Left colon (tissue), 2 donors: Measurements from ENCODE around the gene MIAT. TPM values are rescaled to one million over a fixed set of nuclear protein-coding genes. Genes with fewer than 3 reads are reported as not detected.
"Not testable (repeated sequence)": the region's sequence is repeated elsewhere in the genome, so short reads cannot be mapped to it uniquely, and the experiment has no call there.

Experiments used
- ATAC-seq: fragments of 200-7000 bp; cut with Tn5 transposase; one replicate; pipeline ENCODE4 v1.9.1; 2020; ENCODE audit warnings: mild to moderate bottlenecking, moderate library complexity
- DNase-seq, 2 donors: peaks; one replicate each; pipeline ENCODE4 v3.0.0-alpha.2; 2020
- intact Hi-C, 2 donors: fragments of 100-400 bp; cut with DNase I in 1 of 2; cut with micrococcal nuclease in 1 of 2; formaldehyde crosslinking; loops; one replicate each; pipeline versions ENCODE4 v1.11.2 to v1.14.0; 2022; cut with DNase I, micrococcal nuclease
- long read RNA-seq: library from polyadenylated mRNA; unstranded; transcript quantifications from one replicate; pipeline ENCODE4 v2.0.0, GENCODE V29; 2021
- total RNA-seq, 2 donors: library from RNA; stranded (reverse); fragmentation: NEBNext Ultra II Directional; extraction: Animal tissue kit (Norgen Biotek cat#: 25700); gene quantifications; one replicate each; pipeline ENCODE4 v1.2.1, GENCODE V29; 2021
- donor health status: DM: no; HTN: no; CAD: no.
- donor health status: DM: yes; HTN: yes; CAD: no.

The MIAT gene
- 1 to 10 TPM; 2.2 to 2.9 TPM for total RNA-seq
- long read RNA-seq, full-length matches to known transcripts = 1 of 2 reads
- long read RNA-seq, partial matches to known transcripts = 0 of 2 reads
- long read RNA-seq, other reads (novel, unspliced or antisense) = 1 of 2 reads

- intact Hi-C loops = no loop called here
- ATAC-seq (peak; percentile 48), DNase-seq (peak in 1 of 2 donors; percentile 53)
These were observed at the start of gene MIAT for GRCh38 chr22:26656891-26657851. TSS of gene MIAT (plus strand) at chr22:26657588.

GRCh38 chr22:26608129-26608528, 49.3 kb upstream of the MIAT start:
- intact Hi-C loops = no loop called here

GRCh38 chr22:26609287-26609686, 48.1 kb upstream of the MIAT start:
- ATAC-seq (no peak), DNase-seq (no peak)
- intact Hi-C loops = no loop called here

More at GRCh38 chr22:26608129-26608528, 49.3 kb upstream of the MIAT start:
- DNase-seq (no peak), ATAC-seq (no peak)

DNA sequence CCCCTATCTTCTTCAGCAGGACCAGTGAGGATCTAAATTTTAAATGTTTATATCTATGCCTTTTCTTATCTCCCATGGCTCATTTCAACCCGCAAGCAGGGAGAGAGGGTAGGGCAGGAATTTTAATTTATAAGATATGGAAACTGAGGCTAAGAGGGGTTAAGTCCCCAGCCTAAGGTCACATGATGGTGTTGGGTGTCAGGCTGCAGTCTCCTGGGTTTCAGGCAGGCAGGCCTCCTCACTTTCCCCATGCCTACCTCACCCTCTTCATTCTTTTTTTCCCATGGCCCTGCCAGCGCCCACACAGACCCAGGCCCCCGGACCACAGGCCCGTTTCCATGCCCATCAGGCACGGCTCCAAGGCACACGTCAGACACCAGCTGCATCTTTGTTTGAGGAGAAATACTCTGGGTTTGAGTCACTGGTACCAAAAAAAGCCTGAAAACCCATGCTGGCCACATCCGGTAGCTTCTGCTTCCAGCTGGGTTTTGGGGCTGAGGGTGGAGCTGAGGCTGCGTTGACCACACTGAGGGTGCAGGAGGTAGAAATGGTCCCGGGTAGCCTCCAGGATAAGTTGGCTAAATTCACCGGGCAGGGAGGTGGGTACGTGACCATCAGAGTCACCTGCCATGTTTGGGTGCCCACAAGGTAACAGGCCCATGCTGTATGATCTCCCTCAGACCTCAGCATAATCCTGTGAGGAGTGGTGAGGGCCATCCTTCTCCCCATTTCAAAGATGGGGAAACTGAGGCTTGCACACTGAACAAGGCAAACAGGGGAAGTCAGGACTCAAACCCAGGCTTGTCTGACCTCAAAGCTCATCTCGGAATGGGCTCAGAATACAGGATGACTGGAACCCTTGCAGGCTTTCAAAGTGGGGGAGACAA, 47.1 kb upstream of the MIAT start:
- ATAC-seq = no peak
- intact Hi-C loops = no loop called here
- DNase-seq = peak; percentile 48 to 56

- no peak for DNase-seq
- ATAC-seq = no peak
- intact Hi-C loops = no loop called here
These were observed 46.4 kb upstream of the MIAT start for GRCh38 chr22:26610996-26611395.

GRCh38 chr22:26612652-26613051, 44.7 kb upstream of the MIAT start:
- intact Hi-C loops = no loop called here
- no peak for DNase-seq
- ATAC-seq = no peak

DNA sequence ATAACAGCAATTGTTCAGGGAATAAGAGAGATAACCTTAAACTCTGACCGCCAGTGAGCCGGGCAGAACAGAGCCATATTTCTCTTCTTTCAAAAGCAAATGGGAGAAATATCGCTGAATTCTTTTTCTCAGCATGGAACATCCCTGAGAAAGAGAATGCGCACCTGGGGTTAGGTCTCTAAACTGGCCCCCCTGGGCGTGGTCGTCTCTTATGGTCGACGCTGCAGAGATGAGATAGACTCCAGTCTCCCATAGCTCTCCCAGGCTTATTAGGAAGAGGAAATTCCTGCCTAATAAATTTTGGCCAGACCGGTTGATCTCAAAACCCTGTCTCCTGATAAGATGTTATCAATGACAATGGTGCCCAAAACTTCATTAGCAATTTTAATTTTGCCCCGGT, 43.6 kb upstream of the MIAT start:
- ATAC-seq, intact Hi-C loops, DNase-seq: not testable (repeated sequence)

GRCh38 chr22:26614322-26614721, 43.1 kb upstream of the MIAT start:
- ATAC-seq = no peak
- intact Hi-C loops = no loop called here
- no peak for DNase-seq

DNA sequence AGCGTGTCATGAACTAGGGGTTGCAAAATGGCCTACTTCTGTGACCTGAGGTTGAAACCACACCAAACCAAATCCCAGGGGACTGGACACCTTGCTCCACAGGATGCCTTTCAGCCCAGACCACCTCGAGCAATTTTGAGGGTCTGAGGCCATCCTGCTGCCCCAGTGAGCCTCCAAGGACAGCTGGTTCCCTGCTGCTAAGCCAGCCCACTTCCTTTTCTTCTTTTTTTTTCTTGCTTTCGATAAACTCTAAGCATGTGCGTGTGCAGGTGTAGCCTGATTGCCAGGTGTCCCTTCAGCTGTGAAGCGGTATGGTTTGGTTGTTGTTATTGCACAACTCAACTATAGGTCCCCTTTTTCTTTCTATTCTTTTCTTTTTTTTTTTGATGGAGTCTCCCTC, 42.2 kb upstream of the MIAT start:
- ATAC-seq (no peak), DNase-seq (peak in 1 of 2 donors; percentile 36)
- intact Hi-C loops = no loop called here

GRCh38 chr22:26615830-26616435, 41.5 kb upstream of the MIAT start:
- no peak for ATAC-seq

GRCh38 chr22:26616650-26617049, 40.7 kb upstream of the MIAT start:
- intact Hi-C loops = no loop called here
- DNase-seq (no peak), ATAC-seq (no peak)

More at GRCh38 chr22:26615830-26616435, 41.5 kb upstream of the MIAT start:
- DNase-seq = no peak
- intact Hi-C loops = no loop called here

- intact Hi-C loops = no loop called here
- DNase-seq = peak in 1 of 2 donors; percentile 40
These were observed 39.9 kb upstream of the MIAT start, which contains the start of gene CRYBB1 for GRCh38 chr22:26617271-26618199. TSS of gene CRYBB1 (minus strand) at chr22:26618027. CDS start at chr22:26616319, 1,708 bp downstream.

DNA sequence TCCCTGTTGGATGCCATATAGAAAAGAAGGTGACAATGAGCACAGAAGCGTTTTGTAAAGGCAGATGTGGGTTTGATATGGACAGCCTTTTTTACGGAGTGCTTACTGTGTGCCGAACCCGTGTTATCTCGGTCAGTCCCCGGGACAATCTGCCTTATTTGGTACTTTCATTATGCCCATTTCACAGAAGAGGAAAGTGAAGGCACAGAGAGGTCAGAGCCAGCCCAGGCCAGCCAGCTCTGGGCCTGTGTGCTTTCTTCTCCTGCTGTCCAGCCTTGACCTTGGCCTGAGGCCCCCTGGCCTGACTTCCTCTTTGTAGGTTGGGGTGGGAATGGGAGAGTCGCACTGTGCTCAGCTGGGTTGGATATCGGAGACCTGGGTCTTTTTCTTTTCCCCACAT, 38.9 kb upstream of the MIAT start:
- intact Hi-C loops = no loop called here

More at GRCh38 chr22:26617271-26618199, 39.9 kb upstream of the MIAT start, which contains the start of gene CRYBB1:
- ATAC-seq = peak; percentile 24

DNA sequence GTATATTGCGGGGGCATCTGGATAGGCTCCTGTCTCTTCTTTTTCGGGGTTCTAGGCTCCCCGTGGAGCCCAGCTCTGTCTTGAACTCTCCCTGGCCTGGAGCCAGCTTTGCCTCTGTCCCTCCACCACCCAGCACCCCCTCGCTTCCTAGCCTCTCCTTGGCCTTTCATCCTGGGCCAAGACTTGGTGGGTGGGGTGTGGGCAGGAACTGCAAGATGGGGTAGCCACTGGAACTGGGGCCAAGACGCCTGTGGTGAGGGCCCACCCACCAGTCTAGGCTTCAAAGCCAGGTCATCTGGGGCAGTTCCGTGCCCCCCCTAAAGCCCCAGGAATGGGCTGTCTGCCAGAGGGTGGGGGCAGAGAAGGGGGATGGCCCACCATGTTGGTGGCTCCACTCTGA, 37.9 kb upstream of the MIAT start:
- no peak for ATAC-seq
- no peak for DNase-seq
- intact Hi-C loops = no loop called here

More for the DNA sequence above, 38.9 kb upstream of the MIAT start:
- ATAC-seq (no peak), DNase-seq (no peak)

DNA sequence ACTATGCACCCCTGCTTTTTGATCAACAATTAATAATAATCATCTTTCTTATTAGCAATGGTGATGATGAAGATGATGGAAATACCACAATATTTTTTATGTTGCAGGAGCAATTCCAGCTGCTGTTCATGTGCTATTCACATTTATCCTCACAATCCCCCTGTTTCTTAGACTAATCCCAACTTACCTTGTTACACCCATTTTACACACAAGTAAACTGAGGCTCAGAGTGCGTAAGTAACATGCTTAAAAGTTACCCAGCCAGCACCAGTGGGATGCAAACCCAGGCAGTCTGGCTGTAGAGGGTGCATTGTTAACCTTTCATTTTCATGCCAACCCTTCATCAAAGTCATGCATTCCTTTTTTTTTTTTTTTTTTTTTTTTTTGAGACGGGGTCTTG, 37.2 kb upstream of the MIAT start:
- intact Hi-C loops = no loop called here
- ATAC-seq = no peak

DNA sequence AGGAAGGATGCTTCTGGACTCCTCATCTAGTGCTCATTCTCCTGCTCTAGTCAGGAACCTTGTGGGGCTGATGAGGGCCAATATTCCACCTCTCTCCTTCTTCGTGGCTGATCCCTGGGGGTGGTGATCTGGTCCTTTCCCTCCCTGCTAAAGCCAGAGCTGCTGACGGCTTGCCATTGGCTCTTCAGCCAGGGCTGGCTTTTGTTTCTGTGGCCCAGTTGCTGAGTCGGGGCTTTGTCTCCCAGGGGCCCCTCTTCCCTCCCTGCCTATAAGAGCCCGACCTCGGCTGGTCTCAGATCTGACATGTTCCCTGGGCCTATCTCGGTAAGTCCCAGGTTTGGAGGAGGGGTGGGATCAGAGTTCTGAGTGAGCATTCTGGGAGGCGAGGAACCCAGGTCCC, 35.7 kb upstream of the MIAT start, which contains the start of gene CRYBA4:
Gene CRYBA4 (plus strand): TSS at position 301 of the 400 bp plus-strand sequence. CDS start 634 bp downstream, outside the sequence.
- DNase-seq = no peak
- intact Hi-C loops = no loop called here
- no peak for ATAC-seq

More for the DNA sequence above, 37.2 kb upstream of the MIAT start:
- no peak for DNase-seq

- ATAC-seq = no peak
- DNase-seq = no peak
- intact Hi-C loops = no loop called here
These were observed 33.4 kb upstream of the MIAT start for GRCh38 chr22:26623984-26624383.
